HepG2 (cell line): ENCODE measurements around the gene ADM5. TPM values are rescaled to one million over a fixed set of nuclear protein-coding genes. Genes with fewer than 3 reads are reported as not detected.

Experiments
- FOSL2 ChIP-seq: sonication (generic); formaldehyde crosslinking; IDR thresholded peaks from 2 replicates; pipeline ENCODE4 v1.4.0; 2020; ENCODE audit warnings: missing genetic modification reagents
- POGK ChIP-seq: sonication (generic); formaldehyde crosslinking; conservative IDR thresholded peaks from 2 replicates; pipeline ENCODE4 v1.8.0; 2022; ENCODE audit warnings: mild to moderate bottlenecking, moderate library complexity, missing genetic modification reagents
- ZC3H13 ChIP-seq: sonication (generic); formaldehyde crosslinking; IDR thresholded peaks from 2 replicates; pipeline ENCODE4 v1.8.1; 2023; ENCODE audit warnings: mild to moderate bottlenecking, missing genetic modification reagents, moderate library complexity
- ZNF264 ChIP-seq: sonication (generic); formaldehyde crosslinking; IDR thresholded peaks from 2 replicates; pipeline ENCODE4 v1.4.0; 2020; ENCODE audit warnings: missing genetic modification reagents
- ZNF547 ChIP-seq: sonication (generic); formaldehyde crosslinking; IDR thresholded peaks from 2 replicates; pipeline ENCODE4 v1.5.1; 2020; ENCODE audit warnings: mild to moderate bottlenecking, missing genetic modification reagents
- ZNF747 ChIP-seq: sonication (generic); formaldehyde crosslinking; IDR thresholded peaks from 2 replicates; pipeline ENCODE4 v1.8.1; 2023; ENCODE audit warnings: missing genetic modification reagents, mild to moderate bottlenecking, borderline replicate concordance
- ZNF784 ChIP-seq: sonication (generic); formaldehyde crosslinking; IDR thresholded peaks from 2 replicates; pipeline ENCODE4 v1.5.1; 2020; ENCODE audit warnings: missing genetic modification reagents, mild to moderate bottlenecking, borderline replicate concordance
- polyA plus RNA-seq, 8 experiments: library from polyadenylated mRNA; depleted of rRNA in 3 of 8; stranded (reverse) in 7 of 8; unstranded in 1 of 8; fragments of >200 nt; fragmentation: Illumina TruSeq in 4 of 8; extraction: Trizol in 4 of 8; gene quantifications; 2 replicates each; pipeline versions ENCODE4 v1.2.1 to v1.2.3, GENCODE V29; 2011 to 2016; ENCODE audit warnings: low read depth in 4 of 8, missing spikeins in 1 of 8, mixed read lengths in 1 of 8; ENCODE audit not compliant: insufficient read depth in 1 of 8
- total RNA-seq, 5 experiments: library from RNA; depleted of rRNA; stranded (reverse); fragments of >200 nt; fragmentation: Illumina TruSeq; extraction: Trizol; gene quantifications; 2 replicates each; pipeline ENCODE4 v1.2.3, GENCODE V29; 2016; ENCODE audit warnings: low read depth in 1 of 5
- TF ChIP-seq, protein P1 (sequence below): sonication (generic); formaldehyde crosslinking; IDR thresholded peaks from one replicate; pipeline ENCODE4 v1.5.1; 2020; ENCODE audit warnings: mild to moderate bottlenecking, missing genetic modification reagents; ENCODE audit errors: not compliant biosample characterization
- TF ChIP-seq, protein P2 (sequence below): sonication (generic); formaldehyde crosslinking; IDR thresholded peaks from 2 replicates; pipeline ENCODE4 v1.8.0; 2022; ENCODE audit warnings: missing genetic modification reagents, mild to moderate bottlenecking, inconsistent platforms, borderline replicate concordance
- TF ChIP-seq, protein P3 (sequence below), 2 experiments: sonication (generic) in 1 of 2; formaldehyde crosslinking in 1 of 2; IDR thresholded peaks; 2 replicates each; pipeline versions ENCODE4 v1.5.1 to v1.6.1; 2011 to 2020; ENCODE audit warnings: borderline replicate concordance in 1 of 2, low read depth in 1 of 2, low read length in 1 of 2, mild to moderate bottlenecking in 1 of 2, missing genetic modification reagents in 1 of 2, moderate library complexity in 1 of 2

Gene ADM5
- total and polyA plus RNA-seq, 2 of the 13 experiments (the other 11 are each of a cell fraction or from before 2014, with no cell fraction given) = 2.7 to 4.1 TPM

- peak; percentile 75 for TF ChIP-seq POGK
- TF ChIP-seq, protein P1, sequence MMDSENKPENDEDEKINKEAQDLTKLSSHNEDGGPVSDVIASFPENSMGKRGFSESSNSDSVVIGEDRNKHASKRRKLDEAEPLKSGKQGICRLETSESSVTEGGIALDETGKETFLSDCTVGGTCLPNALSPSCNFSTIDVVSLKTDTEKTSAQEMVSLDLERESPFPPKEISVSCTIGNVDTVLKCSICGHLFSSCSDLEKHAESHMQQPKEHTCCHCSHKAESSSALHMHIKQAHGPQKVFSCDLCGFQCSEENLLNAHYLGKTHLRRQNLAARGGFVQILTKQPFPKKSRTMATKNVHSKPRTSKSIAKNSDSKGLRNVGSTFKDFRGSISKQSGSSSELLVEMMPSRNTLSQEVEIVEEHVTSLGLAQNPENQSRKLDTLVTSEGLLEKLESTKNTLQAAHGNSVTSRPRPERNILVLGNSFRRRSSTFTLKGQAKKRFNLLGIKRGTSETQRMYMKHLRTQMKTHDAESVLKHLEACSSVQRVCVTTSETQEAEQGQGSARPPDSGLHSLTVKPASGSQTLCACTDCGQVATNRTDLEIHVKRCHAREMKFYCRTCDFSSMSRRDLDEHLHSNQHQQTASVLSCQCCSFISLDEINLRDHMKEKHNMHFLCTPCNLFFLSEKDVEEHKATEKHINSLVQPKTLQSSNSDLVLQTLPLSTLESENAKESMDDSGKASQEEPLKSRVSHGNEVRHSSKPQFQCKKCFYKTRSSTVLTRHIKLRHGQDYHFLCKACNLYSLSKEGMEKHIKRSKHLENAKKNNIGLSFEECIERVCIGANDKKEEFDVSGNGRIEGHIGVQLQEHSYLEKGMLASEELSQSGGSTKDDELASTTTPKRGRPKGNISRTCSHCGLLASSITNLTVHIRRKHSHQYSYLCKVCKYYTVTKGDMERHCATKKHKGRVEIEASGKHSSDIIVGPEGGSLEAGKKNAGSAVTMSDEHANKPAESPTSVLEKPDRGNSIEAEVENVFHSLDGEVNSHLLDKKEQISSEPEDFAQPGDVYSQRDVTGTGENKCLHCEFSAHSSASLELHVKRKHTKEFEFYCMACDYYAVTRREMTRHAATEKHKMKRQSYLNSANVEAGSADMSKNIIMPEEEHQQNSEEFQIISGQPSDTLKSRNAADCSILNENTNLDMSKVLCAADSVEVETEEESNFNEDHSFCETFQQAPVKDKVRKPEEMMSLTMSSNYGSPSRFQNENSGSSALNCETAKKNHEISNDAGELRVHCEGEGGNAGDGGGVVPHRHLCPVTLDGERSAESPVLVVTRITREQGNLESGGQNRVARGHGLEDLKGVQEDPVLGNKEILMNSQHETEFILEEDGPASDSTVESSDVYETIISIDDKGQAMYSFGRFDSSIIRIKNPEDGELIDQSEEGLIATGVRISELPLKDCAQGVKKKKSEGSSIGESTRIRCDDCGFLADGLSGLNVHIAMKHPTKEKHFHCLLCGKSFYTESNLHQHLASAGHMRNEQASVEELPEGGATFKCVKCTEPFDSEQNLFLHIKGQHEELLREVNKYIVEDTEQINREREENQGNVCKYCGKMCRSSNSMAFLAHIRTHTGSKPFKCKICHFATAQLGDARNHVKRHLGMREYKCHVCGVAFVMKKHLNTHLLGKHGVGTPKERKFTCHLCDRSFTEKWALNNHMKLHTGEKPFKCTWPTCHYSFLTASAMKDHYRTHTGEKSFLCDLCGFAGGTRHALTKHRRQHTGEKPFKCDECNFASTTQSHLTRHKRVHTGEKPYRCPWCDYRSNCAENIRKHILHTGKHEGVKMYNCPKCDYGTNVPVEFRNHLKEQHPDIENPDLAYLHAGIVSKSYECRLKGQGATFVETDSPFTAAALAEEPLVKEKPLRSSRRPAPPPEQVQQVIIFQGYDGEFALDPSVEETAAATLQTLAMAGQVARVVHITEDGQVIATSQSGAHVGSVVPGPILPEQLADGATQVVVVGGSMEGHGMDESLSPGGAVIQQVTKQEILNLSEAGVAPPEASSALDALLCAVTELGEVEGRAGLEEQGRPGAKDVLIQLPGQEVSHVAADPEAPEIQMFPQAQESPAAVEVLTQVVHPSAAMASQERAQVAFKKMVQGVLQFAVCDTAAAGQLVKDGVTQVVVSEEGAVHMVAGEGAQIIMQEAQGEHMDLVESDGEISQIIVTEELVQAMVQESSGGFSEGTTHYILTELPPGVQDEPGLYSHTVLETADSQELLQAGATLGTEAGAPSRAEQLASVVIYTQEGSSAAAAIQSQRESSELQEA = peak; percentile 26
- TF ChIP-seq ZNF264 (CRISPR knock-in tag) = no peak
- TF ChIP-seq FOSL2 (CRISPR knock-in tag) = peak; percentile 77
- TF ChIP-seq, protein P2, sequence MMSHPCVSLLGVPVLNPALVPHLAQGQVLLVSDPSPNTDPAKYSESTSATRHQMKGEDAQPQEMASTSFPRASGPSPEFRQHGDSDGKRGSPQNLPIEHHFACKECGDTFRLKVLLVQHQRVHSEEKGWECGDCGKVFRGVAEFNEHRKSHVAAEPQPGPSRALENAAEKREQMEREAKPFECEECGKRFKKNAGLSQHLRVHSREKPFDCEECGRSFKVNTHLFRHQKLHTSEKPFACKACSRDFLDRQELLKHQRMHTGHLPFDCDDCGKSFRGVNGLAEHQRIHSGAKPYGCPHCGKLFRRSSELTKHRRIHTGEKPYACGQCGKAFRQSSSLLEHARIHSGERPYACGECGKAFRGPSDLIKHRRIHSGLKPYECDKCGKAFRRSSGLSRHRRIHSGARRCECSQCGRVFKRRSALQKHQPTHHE = no peak; the same call in 1 of the 2 replicates
- TF ChIP-seq, protein P3, sequence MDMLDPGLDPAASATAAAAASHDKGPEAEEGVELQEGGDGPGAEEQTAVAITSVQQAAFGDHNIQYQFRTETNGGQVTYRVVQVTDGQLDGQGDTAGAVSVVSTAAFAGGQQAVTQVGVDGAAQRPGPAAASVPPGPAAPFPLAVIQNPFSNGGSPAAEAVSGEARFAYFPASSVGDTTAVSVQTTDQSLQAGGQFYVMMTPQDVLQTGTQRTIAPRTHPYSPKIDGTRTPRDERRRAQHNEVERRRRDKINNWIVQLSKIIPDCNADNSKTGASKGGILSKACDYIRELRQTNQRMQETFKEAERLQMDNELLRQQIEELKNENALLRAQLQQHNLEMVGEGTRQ (IDR thresholded peaks at IDR 0.05; ENCODE audit: low read depth, low read length) = peak; percentile 26; the same call in 1 of the 2 replicates
- TF ChIP-seq, protein P3 (CRISPR knock-in tag; IDR thresholded peaks at IDR 0.05; ENCODE audit: borderline replicate concordance) = peak; percentile 60
- no peak; the same call in 1 of the 2 replicates for TF ChIP-seq ZNF547
- TF ChIP-seq ZC3H13 (CRISPR knock-in tag) = peak; percentile 90
- TF ChIP-seq ZNF747 (CRISPR knock-in tag) = peak; percentile 75
- TF ChIP-seq ZNF784 = peak; percentile 68; the same call in 1 of the 2 replicates
Observed at GRCh38 chr19:49641688-49642491, 47.5 kb upstream of the ADM5 start, which contains the start of gene SCAF1 (continued).
